CD4-positive, alpha-beta T cell treated with Interleukin-12 subunit alpha and Interleukin-12 subunit beta, for 1 hour (primary cell): ENCODE results near the gene SLC5A3.

ENCODE experiments used
- DNase-seq: peaks from one replicate; pipeline ENCODE4 v3.0.0-alpha.2; 2020

The SLC5A3 gene

DNA sequence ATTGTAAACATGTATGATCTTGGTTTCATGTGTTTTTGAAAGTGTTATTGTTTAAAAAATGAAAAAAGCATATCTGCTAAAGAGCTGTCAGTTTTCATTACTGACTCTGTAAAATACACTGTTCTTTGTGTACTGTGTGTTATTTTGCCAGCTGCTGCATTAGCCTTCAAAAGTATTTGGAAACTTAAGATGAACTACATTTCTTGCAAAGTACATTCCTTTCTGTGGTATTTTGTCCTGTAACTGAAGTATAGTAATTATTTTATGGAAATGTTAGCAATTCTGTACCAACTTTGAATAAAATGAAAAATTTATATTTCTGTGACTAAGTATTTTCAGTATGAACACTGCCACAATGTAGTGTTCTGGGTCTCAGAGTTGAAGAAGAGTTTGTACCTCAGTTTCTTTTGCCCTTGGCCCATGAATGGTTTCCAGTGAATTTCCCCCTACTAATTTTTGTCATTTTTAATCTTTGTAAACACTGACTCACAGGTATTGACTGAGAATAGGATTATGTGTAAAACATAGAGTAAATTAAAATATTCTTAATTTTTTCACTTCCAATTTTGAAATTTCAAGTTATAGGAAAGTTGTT lies 32.7 kb downstream of the SLC5A3 start:
- no peak for DNase-seq

DNA sequence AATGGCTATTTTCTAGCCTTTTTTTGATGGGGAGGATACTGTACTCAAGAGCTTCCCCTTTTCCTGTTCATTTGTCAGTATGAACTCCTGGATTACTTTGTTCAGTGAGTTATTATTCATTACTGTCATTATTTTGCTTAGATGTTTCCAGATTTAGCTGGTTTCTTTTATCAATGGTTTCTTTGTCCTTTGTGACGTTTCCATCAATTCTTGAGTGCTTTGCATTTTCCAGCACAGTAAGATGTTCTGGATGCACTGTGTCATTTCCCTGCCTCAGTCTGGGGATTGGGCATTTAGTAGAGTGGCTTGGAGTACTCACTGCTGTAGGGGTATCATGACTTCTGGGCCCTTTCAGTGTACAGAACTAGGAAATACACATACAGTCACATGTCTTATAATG lies 34.2 kb downstream of the SLC5A3 start:
- no peak for DNase-seq

DNA sequence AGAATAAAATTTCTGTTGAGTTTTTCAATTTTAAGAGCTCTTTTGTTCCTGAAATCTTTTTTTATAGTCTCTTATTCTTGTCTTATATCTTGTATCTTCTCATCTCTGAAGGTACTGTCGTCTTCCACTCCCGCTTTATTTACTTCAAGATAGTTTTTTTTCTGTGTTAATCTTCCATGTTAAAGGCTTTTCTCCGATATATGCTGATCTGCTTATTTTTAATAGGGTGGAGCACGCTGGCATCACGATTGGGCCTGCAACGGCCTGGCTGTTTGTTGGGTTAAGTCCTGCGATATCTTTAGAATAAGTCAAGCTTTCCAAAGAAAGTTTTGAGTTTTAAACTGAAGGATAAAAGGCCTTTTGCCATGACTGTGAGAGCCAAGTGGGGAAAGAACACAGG lies 35.7 kb downstream of the SLC5A3 start:
- DNase-seq: no peak

DNA sequence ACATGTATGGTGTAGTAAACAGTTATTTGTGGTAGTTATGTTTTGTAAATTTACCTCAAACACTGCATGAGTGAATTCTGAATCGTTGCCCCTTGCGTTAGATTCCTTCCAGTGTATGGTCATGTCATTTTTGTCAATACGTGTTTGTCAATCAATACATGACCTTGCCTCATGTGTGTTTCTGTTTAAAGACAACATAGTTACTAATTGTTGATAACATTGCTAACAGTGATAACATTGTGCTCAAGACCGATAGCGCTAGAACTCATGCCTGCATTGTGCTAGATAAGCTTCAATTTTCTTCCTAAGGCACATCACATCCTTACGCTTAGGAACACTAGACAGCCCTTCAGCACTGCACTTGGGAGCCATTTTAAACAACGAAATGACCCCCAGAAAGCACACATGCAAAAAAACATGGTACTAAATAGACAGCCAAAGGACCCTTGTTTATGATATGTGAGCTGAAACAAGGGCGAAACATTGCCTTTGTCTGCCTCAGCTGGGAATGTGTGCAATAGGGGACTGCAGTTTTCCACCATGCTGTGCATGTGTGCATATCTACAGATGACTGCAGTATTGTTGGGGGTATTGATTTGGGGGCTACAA lies 37.3 kb downstream of the SLC5A3 start:
- no peak for DNase-seq

DNA sequence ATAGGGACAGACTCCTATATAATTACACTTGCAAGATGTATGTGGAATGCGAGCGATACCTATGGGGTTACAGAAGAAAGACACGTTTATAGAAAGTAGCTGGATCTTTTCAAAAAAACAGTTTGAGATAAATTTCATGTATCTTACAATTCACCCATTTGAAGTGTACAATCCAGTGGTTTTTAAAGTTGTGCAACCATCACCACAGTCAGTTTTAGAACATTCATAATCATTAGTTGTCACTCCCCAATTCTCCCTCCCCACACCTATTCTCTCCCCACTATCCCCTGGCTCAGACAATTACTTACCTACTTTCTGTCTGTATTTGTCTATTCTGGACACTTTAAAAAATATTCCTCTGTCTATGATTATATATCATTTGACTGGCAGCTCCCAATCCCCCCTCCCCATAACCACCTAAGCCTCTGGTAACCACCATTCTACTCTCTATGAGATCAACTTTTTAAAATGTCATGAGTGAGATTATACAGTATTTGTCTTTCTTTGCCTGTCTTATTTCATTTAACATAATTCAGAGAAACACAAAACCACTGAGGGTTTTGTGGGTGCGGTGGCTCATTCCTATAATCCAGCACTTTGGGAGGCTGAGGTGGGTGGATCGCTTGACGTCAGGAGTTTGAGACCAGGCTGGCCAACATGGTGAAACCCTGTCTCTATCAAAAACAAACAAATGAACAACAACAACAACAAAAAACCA lies 39.1 kb downstream of the SLC5A3 start:
- DNase-seq: no peak

DNA sequence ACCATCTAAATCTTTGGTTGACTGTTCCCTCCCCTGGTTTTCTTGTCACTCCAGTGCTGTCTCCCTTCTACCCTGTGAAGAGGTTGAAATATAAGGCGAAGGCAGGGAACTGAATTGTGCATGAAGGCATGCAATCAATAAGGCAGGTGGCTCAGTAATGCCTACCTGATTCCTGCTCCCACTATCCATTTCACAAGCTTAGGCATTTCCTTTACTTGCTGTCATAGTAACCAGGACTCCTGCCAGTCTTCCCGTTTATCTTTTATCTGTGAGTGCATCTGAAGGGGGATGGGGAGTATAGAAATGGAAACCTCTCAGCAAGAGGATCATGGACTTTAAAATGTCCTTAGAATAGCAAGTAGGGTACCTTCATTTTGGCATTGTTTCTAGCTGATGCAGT lies 40.5 kb downstream of the SLC5A3 start:
- no peak for DNase-seq

DNA sequence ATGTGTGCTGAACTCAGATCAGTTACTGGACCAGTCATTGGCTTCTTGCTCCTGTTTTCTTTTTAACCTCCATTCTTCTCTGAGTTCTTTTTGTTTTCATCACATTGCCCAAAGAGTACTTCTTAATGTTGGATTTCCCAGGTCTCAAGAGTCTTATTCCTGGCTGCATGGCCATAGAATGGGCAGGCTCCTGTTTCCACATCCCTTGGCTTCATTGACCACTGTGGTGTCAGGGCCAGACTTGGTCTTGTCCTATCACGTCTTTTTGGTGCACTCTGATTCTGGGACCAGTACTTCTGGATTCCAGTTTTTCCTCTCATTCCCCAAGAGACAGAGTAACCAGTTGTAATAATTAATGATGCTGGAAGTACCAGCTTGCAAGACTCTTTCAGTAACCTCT lies 41.8 kb downstream of the SLC5A3 start:
- DNase-seq: no peak

DNA sequence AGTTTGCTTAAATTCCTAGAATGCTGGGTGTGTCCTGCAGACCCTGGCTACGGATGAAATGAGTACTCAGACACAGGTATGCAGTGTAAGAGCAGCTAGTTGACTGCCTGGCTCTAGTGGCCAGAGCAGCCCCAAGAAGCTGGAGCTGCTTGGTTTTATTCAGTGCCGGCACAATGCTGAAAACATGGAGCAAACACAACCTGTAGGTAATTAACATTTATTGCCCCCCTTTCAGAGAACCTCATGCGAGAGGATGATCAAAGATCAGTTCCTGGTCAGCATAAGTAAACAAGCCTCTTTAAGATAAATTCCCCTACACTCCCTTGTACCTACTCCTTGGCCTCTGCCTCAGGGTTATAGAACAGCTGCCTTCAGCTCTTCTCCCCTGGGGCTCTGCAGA lies 43.2 kb downstream of the SLC5A3 start:
- DNase-seq: no peak

DNA sequence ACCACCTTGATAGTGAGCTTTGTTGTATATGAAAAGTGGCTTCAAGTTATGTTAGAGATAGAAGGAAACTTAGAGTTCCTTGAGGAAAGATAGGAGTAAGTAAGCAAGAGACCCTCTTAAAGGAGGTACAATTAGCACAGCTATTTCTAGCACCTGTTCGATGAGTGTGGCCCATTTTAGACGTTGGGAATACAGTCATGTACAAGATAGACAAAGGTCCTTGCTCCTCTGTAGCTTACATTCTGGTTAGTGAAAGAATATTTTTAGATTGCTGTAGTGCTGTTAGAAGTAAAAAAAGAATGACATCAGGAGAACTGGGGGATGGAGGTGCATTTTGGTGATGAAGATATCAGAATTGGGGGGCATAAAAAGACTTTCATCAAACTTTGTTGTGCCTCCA lies 47.5 kb downstream of the SLC5A3 start:
- DNase-seq: no peak

DNA sequence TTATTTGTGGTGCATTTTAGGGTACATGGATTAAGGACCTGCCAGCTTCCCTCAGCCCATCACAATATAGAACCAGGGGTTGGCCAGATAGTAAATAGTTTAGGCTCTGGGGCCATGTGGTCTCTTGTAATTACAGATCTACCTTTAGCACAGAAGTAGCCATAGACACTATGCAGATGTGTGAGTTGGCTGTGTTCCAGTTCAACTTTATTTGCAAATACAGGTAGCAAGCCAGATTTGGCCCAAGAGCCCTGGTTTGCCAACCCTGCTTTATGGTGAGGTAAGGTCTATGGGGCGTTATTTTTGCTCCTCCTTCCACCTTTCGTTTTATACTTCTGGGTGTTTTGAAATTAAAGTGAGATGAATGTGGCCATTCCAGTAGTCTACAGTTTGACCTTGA lies 48.7 kb downstream of the SLC5A3 start:
- no peak for DNase-seq
